Measurements from ENCODE around the gene FADS2. TPM values are rescaled to one million over a fixed set of nuclear protein-coding genes. Genes with fewer than 3 reads are reported as not detected.

FADS2 gene
- total and polyA plus RNA-seq, 2 of the 13 experiments (the other 11 are each of a cell fraction or from before 2014, with no cell fraction given): 90.1 to 124 TPM

- TF ChIP-seq ZNF678 (CRISPR knock-in tag; IDR thresholded peaks at IDR 0.05) (no peak), PHF21A (CRISPR knock-in tag; IDR thresholded peaks at IDR 0.05) (peak; percentile 58; the same call in 1 of the 2 replicates), PATZ1 (CRISPR knock-in tag; IDR thresholded peaks at IDR 0.05) (peak; percentile 71), KLF13 (CRISPR knock-in tag; IDR thresholded peaks at IDR 0.05) (0 out of 2 replicates have a peak, but pooled peaks have one; percentile 15), ZNF350 (CRISPR knock-in tag; IDR thresholded peaks at IDR 0.05; ENCODE audit: borderline replicate concordance, low read depth) (0 out of 2 replicates have a peak, but pooled peaks have one; percentile 16), AGO1 (IDR thresholded peaks at IDR 0.05; ENCODE audit: low read depth, low read length, poor library complexity, severe bottlenecking) (no peak), ZNF790 (CRISPR knock-in tag; IDR thresholded peaks at IDR 0.05; ENCODE audit: borderline replicate concordance) (0 out of 2 replicates have a peak, but pooled peaks have one; percentile 78), TFAP4 (IDR thresholded peaks at IDR 0.05; ENCODE audit: borderline replicate concordance, low read depth) (0 out of 2 replicates have a peak, but pooled peaks have one; percentile 9), SMAD1 (CRISPR knock-in tag; IDR thresholded peaks at IDR 0.05; ENCODE audit: borderline replicate concordance, low read depth) (peak; percentile 30; the same call in 1 of the 2 replicates), ADNP (CRISPR knock-in tag; IDR thresholded peaks at IDR 0.05) (no peak), ZNF574 (CRISPR knock-in tag; IDR thresholded peaks at IDR 0.05) (peak; percentile 44), HNF4G (IDR thresholded peaks at IDR 0.05; ENCODE audit: borderline replicate concordance, low read depth, low read length) (no peak), HNF4G (CRISPR knock-in tag; IDR thresholded peaks at IDR 0.05; ENCODE audit: borderline replicate concordance, low read depth) (0 out of 2 replicates have a peak, but pooled peaks have one; percentile 5), AGO2 (optimal IDR thresholded peaks at IDR 0.05; ENCODE audit: low read depth, low read length) (peak; percentile 26), SP1 (IDR thresholded peaks at IDR 0.05) (no peak), SP1 (CRISPR knock-in tag; IDR thresholded peaks at IDR 0.05) (0 out of 2 replicates have a peak, but pooled peaks have one; percentile 4), CTCF (CRISPR knock-in tag; IDR thresholded peaks at IDR 0.05) (peak; percentile 73), ZNF709 (CRISPR knock-in tag; IDR thresholded peaks at IDR 0.05) (peak; percentile 53; the same call in 1 of the 2 replicates), SAP130 (CRISPR knock-in tag; IDR thresholded peaks at IDR 0.05; ENCODE audit: low read depth) (peak; percentile 51)
These were observed 718 bp downstream of the FADS2 start (continued) for GRCh38 chr11:61828629-61829407.

Measured in HepG2 (cell line).